Lung (tissue), 12 donors: ENCODE measurements around the gene UIMC1. TPM values are rescaled to one million over a fixed set of nuclear protein-coding genes. Genes with fewer than 3 reads are reported as not detected.
"Not testable (repeated sequence)": the region's sequence is repeated elsewhere in the genome, so short reads cannot be mapped to it uniquely, and the experiment has no call there.

Experiments
- ATAC-seq: fragments of 200-7000 bp; cut with Tn5 transposase; one replicate; pipeline ENCODE4 v1.9.1; 2020; ENCODE audit warnings: moderate number of reproducible peaks; ENCODE audit not compliant: insufficient read depth, low FRiP score
- DNase-seq, 3 donors: peaks; one replicate each; pipeline ENCODE4 v3.0.0-alpha.2; 2013 to 2017
- H3K27ac ChIP-seq, 2 donors: one replicate each; pipeline ENCODE4 v1.5.1; 2013; ENCODE audit warnings: mild to moderate bottlenecking in 2 of 2, moderate library complexity in 2 of 2, control low read depth in 1 of 2, inconsistent platforms in 1 of 2, low read depth in 1 of 2, low read length in 1 of 2
- H3K27me3 ChIP-seq, 3 donors: one replicate each; pipeline ENCODE4 v1.5.1; 2013; ENCODE audit warnings: low read length in 2 of 3; ENCODE audit not compliant: control insufficient read depth in 3 of 3, insufficient read depth in 3 of 3
- H3K36me3 ChIP-seq, 4 donors: one replicate each; pipeline ENCODE4 v1.5.1; 2013; ENCODE audit warnings: low read length in 4 of 4, mild to moderate bottlenecking in 1 of 4, moderate library complexity in 1 of 4; ENCODE audit not compliant: control insufficient read depth in 4 of 4, insufficient read depth in 4 of 4
- H3K4me1 ChIP-seq, 5 donors: one replicate each; pipeline ENCODE4 v1.5.1; 2013; ENCODE audit warnings: low read length in 5 of 5, mild to moderate bottlenecking in 2 of 5, moderate library complexity in 1 of 5; ENCODE audit not compliant: control insufficient read depth in 5 of 5, insufficient read depth in 5 of 5
- H3K4me3 ChIP-seq: one replicate; pipeline ENCODE4 v1.5.1; 2013; ENCODE audit warnings: mild to moderate bottlenecking, control low read depth, moderate library complexity
- H3K9ac ChIP-seq, 2 donors: one replicate each; pipeline ENCODE4 v1.5.1; 2013; ENCODE audit warnings: low read length in 2 of 2, control low read depth in 1 of 2; ENCODE audit not compliant: insufficient read depth in 1 of 2
- H3K9me3 ChIP-seq, 4 donors: one replicate each; pipeline ENCODE4 v1.5.1; 2013; ENCODE audit warnings: low read length in 3 of 4, mild to moderate bottlenecking in 1 of 4, moderate library complexity in 1 of 4; ENCODE audit not compliant: control insufficient read depth in 4 of 4, insufficient read depth in 3 of 4
- CTCF ChIP-seq: IDR thresholded peaks from 2 replicates; pipeline ENCODE4 v1.5.1; 2012; ENCODE audit warnings: mild to moderate bottlenecking; ENCODE audit errors: control extremely low read depth, extremely low read depth
- WGBS, 2 donors: extraction: QIAGEN DNeasy Blood & Tissue Kit; methylation state at CpG; one replicate each; pipeline ENCODE4 v1.1.7; 2013; 5-methylcytosine and 5-hydroxymethylcytosine counted together
- polyA plus RNA-seq, 2 donors: library from polyadenylated mRNA; stranded (reverse); fragments of 200-250 nt; gene quantifications; one replicate each; pipeline ENCODE4 v1.2.1, GENCODE V29; 2013
- total RNA-seq, 2 donors: library from RNA; depleted of rRNA in 1 of 2; stranded (reverse); fragments of >200 nt in 1 of 2; gene quantifications; one replicate each; pipeline ENCODE4 v1.2.1, GENCODE V29; 2014 to 2021
- donor health status: control.
- donor health status: control.
- donor health status: Bipolar disorder and iron deficiency.
- donor health status: healthy.
- donor health status: DM: yes; HTN: yes; CAD: no.

The UIMC1 gene
- total and polyA plus RNA-seq, 4 donors = 21.6 to 50.8 (median 27.9) TPM

- H3K36me3 ChIP-seq = peaks cover 0 to 2% (median 0%) of the 10 kb centered on the region in 4 donors
- H3K27ac ChIP-seq = no peak overlapping the region
- no peaks in the 10 kb centered on the region for H3K27me3 ChIP-seq
- DNase-seq = no peak
- TF ChIP-seq CTCF = no peak
- H3K9me3 ChIP-seq = no peaks in the 10 kb centered on the region
- H3K4me3 ChIP-seq = no peak overlapping the region
- H3K9ac ChIP-seq = no peak overlapping the region
- ATAC-seq = no peak
- H3K4me1 ChIP-seq = peaks cover 0 to 2% (median 0%) of the 10 kb centered on the region in 5 donors
- WGBS, 2 donors = 94 to 96% methylated on average over 3 of the region's 3 CpGs
These were observed 19.0 kb downstream of the UIMC1 start for GRCh38 chr5:176987583-176987982.

- H3K9me3 ChIP-seq = no peaks in the 10 kb centered on the region
- H3K36me3 ChIP-seq = peaks cover 0 to 5% (median 1%) of the 10 kb centered on the region in 4 donors
- ATAC-seq (no peak), DNase-seq (no peak)
- peaks cover 0 to 2% (median 0%) of the 10 kb centered on the region in 5 donors for H3K4me1 ChIP-seq
- no peak overlapping the region for H3K9ac ChIP-seq
- TF ChIP-seq CTCF = no peak
- H3K27me3 ChIP-seq = no peaks in the 10 kb centered on the region
- H3K27ac ChIP-seq = no peak overlapping the region
- H3K4me3 ChIP-seq = no peak overlapping the region
- 86 to 96% methylated on average over 2 of the region's 2 CpGs for WGBS, 2 donors
These were observed 20.3 kb downstream of the UIMC1 start for GRCh38 chr5:176986280-176986679.

GRCh38 chr5:176985516-176985915, 21.1 kb downstream of the UIMC1 start:
- H3K9me3 ChIP-seq = no peaks in the 10 kb centered on the region
- H3K9ac ChIP-seq = no peak overlapping the region
- WGBS, 2 donors = 82 to 85% methylated on average over 2 of the region's 2 CpGs
- H3K36me3 ChIP-seq = peaks cover 0 to 9% (median 2%) of the 10 kb centered on the region in 4 donors
- peaks cover 0 to 2% (median 0%) of the 10 kb centered on the region in 5 donors for H3K4me1 ChIP-seq
- no peak for TF ChIP-seq CTCF
- no peak overlapping the region for H3K27ac ChIP-seq
- no peak overlapping the region for H3K4me3 ChIP-seq
- ATAC-seq = no peak
- H3K27me3 ChIP-seq = no peaks in the 10 kb centered on the region
- DNase-seq = no peak

GRCh38 chr5:176984176-176984575, 22.4 kb downstream of the UIMC1 start:
- H3K27me3 ChIP-seq, ATAC-seq, H3K9me3 ChIP-seq, DNase-seq, H3K4me1 ChIP-seq, H3K4me3 ChIP-seq, H3K9ac ChIP-seq, H3K27ac ChIP-seq: not testable (repeated sequence)
- peaks cover 2 to 14% (median 7%) of the 10 kb centered on the region in 4 donors for H3K36me3 ChIP-seq
- WGBS, 2 donors = 97% methylated on average over 28 of the region's 28 CpGs

- DNase-seq, H3K27me3 ChIP-seq, H3K27ac ChIP-seq, H3K9ac ChIP-seq, ATAC-seq, H3K4me3 ChIP-seq, H3K4me1 ChIP-seq, H3K9me3 ChIP-seq: not testable (repeated sequence)
- peaks cover 2 to 14% (median 12%) of the 10 kb centered on the region in 4 donors for H3K36me3 ChIP-seq
- whole genome bisulfite sequencing, 2 donors = 92 to 96% methylated on average over 20 to 21 of the region's 21 CpGs
These were observed 23.0 kb downstream of the UIMC1 start for GRCh38 chr5:176983593-176983992.

- peaks cover 2 to 14% (median 12%) of the 10 kb centered on the region in 4 donors for H3K36me3 ChIP-seq
- H3K4me3 ChIP-seq, H3K4me1 ChIP-seq, H3K9me3 ChIP-seq, H3K27ac ChIP-seq, H3K27me3 ChIP-seq, ATAC-seq, H3K9ac ChIP-seq, DNase-seq: not testable (repeated sequence)
- WGBS, 2 donors = 81 to 91% methylated on average over 10 to 13 of the region's 13 CpGs
These were observed 23.5 kb downstream of the UIMC1 start for GRCh38 chr5:176983112-176983511.
